Activated CD8-positive, alpha-beta memory T cell treated with anti-CD3 and anti-CD28 coated beads for 48 hours (primary cell): ENCODE results near the gene CCL17.

Experiments used
- DNase-seq, 3 experiments: peaks; one replicate each; pipeline ENCODE4 v3.0.0-alpha.2; 2020; ENCODE audit warnings: low read depth in 2 of 3, low spot score in 2 of 3

Gene CCL17

DNA sequence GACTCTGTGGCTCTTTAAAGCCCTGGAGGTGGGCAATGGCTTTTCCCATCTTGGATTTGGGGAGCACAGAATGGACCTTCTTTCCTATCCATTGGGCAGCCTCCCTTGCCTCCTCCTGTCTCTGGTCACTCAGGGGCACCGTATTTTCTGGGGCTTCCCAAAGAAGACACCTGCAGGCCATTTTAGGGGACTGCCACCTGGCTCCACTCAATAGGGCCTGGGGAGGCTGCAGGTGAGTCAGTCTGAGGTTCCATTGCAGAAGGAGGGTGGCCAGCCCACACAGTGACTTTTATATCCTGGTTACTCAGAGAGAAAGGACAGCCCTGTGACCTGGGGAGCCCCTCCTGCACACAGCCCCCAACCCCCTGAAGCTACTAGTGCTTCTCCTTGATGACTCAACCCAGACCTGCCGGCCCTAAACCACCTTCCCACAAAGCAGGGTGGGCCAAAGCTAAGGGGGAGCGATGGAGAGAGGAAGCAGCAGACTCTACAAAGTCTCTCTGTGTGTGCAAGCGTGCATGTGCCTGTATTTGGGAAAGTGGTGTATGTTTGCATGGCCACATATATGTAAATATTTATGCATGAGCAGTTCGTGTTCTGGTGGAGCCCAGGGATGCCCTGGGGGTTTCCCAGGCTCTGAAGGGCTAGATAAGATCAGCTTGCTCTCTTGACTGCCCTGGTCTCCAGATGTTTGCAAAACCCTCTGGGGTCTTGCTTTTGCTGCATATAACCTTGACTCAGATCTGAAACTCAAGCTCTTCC, 27.3 kb upstream of the CCL17 start:
- peak in 2 of 3 experiments; percentile 51 to 52 for DNase-seq

DNA sequence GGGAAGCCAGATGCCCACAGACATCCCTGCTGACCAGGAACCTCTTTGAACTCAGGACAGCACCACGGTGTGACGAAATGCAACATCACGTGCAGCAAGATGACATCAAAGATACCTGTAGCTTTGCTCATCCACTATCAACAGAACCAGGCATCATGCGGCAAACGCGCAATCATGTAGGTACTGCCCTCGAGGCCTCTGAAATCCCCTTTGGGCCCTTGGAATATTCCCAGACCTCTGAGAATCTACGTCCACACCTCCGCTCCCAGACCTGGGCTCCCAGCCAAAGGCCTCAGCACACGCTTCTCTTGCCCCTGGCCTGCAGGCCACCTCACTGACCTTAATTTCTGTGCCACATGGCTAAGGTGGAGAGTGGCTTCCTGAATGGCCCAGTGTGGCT, 25.0 kb upstream of the CCL17 start:
- no peak for DNase-seq

DNA sequence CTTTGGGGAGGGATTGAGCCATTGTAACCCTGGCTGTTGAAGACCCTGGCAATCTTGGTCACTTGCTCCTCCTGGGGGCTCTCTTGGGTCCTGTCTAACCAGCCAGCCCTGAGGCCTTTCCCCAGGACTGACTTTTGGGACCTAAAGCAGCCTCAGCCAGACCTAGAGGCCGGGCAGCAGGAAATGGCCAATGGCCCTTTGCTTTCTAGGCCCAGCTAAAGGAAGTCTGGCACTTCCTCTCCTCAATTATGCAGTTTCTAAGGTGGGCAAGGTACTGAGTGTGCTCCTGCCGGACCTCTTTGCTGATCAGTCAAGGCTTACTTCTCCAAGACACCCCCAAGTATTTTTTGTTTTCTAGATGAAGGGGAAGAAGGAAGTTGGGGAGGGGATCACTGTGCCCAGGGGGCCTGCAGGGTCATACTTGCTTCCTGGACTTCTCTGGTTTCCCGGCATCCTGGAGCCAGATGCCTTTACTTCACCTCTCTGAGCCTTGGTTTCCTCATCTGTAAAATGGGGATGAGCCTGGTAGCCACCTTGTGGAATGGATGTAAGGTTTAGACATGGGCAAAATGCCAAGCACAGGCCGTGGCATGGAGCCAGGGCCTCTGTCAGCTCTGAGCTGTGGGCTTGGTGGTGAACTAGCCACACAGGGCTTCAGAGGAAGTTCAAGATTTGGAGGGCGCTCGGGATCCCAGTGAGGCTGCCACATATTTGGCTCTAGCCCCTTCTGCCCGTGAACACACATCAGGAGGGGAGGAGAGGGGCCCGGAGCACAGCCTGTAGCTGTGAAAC, 23.7 kb upstream of the CCL17 start:
- DNase-seq, result no peak

DNA sequence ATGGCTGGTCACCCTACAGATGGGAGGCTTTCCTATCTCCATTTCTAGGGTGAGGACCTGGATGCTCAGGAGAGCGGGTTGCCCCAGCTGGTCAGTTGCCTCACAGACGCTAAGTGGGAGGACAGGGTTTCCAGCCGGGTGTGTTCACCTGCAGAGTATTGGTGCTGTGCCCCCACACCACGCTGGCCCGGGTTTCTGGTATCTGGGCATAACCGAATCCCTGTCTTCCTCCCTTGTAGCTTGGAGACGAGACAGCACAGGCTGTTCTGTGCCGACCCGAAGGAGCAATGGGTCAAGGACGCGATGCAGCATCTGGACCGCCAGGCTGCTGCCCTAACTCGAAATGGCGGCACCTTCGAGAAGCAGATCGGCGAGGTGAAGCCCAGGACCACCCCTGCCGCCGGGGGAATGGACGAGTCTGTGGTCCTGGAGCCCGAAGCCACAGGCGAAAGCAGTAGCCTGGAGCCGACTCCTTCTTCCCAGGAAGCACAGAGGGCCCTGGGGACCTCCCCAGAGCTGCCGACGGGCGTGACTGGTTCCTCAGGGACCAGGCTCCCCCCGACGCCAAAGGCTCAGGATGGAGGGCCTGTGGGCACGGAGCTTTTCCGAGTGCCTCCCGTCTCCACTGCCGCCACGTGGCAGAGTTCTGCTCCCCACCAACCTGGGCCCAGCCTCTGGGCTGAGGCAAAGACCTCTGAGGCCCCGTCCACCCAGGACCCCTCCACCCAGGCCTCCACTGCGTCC, 22.6 kb upstream of the CCL17 start:
- DNase-seq, result no peak

DNA sequence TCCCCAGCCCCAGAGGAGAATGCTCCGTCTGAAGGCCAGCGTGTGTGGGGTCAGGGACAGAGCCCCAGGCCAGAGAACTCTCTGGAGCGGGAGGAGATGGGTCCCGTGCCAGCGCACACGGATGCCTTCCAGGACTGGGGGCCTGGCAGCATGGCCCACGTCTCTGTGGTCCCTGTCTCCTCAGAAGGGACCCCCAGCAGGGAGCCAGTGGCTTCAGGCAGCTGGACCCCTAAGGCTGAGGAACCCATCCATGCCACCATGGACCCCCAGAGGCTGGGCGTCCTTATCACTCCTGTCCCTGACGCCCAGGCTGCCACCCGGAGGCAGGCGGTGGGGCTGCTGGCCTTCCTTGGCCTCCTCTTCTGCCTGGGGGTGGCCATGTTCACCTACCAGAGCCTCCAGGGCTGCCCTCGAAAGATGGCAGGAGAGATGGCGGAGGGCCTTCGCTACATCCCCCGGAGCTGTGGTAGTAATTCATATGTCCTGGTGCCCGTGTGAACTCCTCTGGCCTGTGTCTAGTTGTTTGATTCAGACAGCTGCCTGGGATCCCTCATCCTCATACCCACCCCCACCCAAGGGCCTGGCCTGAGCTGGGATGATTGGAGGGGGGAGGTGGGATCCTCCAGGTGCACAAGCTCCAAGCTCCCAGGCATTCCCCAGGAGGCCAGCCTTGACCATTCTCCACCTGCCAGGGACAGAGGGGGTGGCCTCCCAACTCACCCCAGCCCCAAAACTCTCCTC, 21.9 kb upstream of the CCL17 start:
- DNase-seq, result no peak

DNA sequence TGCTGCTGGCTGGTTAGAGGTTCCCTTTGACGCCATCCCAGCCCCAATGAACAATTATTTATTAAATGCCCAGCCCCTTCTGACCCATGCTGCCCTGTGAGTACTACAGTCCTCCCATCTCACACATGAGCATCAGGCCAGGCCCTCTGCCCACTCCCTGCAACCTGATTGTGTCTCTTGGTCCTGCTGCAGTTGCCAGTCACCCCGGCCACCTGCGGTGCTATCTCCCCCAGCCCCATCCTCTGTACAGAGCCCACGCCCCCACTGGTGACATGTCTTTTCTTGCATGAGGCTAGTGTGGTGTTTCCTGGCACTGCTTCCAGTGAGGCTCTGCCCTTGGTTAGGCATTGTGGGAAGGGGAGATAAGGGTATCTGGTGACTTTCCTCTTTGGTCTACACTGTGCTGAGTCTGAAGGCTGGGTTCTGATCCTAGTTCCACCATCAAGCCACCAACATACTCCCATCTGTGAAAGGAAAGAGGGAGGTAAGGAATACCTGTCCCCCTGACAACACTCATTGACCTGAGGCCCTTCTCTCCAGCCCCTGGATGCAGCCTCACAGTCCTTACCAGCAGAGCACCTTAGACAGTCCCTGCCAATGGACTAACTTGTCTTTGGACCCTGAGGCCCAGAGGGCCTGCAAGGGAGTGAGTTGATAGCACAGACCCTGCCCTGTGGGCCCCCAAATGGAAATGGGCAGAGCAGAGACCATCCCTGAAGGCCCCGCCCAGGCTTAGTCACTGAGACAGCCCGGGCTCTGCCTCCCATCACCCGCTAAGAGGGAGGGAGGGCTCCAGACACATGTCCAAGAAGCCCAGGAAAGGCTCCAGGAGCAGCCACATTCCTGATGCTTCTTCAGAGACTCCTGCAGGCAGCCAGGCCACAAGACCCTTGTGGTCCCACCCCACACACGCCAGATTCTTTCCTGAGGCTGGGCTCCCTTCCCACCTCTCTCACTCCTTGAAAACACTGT, 21.0 kb upstream of the CCL17 start:
- DNase-seq, result no peak

DNA sequence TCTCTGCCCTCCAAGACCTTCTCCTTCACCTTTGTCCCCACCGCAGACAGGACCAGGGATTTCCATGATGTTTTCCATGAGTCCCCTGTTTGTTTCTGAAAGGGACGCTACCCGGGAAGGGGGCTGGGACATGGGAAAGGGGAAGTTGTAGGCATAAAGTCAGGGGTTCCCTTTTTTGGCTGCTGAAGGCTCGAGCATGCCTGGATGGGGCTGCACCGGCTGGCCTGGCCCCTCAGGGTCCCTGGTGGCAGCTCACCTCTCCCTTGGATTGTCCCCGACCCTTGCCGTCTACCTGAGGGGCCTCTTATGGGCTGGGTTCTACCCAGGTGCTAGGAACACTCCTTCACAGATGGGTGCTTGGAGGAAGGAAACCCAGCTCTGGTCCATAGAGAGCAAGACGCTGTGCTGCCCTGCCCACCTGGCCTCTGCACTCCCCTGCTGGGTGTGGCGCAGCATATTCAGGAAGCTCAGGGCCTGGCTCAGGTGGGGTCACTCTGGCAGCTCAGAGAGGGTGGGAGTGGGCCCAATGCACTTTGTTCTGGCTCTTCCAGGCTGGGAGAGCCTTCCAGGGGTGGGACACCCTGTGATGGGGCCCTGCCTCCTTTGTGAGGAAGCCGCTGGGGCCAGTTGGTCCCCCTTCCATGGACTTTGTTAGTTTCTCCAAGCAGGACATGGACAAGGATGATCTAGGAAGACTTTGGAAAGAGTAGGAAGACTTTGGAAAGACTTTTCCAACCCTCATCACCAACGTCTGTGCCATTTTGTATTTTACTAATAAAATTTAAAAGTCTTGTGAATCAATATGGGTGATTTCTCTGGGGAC, 20.1 kb upstream of the CCL17 start:
- DNase-seq, result no peak

DNA sequence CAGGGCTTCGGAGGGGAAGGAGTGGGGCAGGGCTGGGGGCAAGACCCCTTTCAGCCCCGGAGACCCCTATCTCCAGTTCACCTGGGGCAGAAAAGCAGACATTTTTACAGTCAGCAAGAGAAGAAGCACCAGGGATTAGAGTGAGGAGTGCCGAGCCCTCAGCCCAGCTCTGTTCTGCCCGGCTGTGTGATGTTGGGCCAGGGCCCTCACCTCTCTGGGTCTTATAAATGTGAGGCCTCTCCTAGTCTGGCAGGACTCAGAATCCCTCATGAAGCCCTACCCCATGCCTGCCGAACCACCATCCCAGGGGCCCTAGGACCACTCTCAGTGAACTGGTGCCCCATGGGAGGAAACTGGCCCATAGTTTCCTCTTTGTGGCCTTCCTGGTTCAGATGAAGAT, 19.5 kb upstream of the CCL17 start:
- DNase-seq, result no peak

DNA sequence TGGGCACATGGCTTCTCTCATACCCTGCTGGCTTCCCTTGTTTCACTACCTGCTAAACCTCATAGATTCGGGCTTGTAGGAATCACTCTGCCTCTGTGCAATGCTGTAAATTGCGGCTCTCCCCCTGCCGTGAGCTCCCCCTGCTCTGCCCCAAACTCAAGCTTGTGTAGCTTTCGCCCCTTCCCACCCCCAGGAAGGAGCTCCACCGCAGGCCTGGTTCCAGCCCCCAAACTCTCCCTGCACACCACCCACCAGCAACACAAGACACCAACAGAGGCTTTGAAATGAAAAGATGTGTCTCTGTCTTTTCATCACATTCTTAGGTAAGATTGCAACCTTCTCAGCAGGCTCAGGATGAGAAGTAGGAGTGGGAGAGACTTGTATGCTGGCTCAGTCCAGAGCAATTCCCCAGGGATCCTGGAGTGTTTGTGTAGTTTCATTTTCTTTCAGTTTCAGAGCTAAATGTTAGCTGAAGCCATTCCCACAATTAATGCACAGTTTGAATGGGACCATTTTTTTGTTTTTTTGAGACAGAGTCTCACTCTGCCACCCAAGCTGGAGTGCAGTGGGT, 18.1 kb upstream of the CCL17 start:
- DNase-seq, result no peak

DNA sequence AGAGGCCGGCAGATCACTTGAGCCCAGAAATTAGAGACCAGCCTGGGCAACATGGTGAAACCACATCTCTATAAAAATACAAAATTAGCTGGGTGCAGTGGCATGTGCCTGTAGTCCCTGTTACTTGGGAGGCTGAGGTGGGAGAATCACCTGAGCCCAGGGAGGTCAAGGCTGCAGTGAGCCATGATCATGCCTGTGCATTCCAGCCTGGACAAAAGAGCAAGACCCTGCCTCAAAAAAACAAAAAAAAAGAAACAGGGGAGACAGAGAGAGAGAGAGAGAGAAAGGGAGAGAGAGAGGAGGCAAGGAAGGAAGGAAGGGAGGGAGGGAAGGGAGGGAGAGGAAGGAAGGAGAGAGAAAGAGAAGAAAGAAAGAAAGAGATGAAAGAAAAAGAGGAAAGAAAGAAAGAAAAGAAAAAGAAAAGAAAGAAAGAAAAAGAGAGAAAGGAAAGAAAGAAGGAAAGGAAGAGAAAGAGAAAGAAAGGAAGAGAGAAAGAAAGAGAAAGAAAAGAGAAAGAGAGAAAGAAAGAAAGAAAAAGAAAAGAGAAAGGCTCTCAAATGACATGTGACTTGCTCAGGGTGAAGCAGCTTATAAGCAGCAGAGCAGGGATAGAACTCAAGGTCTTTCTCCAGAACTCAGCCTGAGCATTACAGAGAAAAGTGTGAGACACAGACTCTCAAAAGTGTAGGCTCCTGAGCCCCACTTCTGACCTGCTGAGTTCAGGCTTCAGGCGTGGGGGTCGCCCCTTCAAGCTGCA, 16.8 kb upstream of the CCL17 start:
- no peak for DNase-seq

DNA sequence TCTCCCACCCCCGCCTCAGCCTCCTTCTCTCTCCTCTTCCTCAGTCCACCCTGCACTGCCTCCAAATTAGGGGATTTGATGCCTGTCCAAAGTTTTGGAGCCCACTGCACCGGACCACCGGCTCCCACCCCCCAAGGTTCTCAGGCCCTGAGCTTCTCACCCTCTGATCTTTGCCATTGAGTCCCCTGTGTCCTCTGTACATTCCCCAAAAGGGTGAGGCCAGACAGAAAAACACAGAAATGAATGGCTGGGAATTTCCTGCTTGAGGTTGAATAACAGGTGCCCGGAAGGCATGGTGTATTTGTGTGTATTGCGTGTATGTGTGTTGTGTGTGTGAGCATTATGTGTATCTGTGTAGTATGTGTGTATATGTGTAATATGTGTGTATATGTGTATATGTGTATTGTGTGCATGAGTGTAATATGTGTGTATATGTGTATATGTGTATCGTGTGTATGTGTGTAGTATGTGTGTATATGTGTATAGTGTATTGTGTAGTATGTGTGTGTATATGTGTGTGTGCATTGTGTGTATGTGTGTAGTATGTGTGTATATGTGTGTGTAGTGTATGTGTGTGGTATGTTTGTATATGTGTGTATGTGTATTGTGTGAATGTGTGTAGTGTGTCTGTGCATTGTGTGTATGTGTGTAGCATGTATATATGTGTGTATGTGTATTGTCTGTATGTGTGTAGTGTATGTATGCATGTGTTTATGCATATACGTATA, 16.0 kb upstream of the CCL17 start:
- no peak for DNase-seq

DNA sequence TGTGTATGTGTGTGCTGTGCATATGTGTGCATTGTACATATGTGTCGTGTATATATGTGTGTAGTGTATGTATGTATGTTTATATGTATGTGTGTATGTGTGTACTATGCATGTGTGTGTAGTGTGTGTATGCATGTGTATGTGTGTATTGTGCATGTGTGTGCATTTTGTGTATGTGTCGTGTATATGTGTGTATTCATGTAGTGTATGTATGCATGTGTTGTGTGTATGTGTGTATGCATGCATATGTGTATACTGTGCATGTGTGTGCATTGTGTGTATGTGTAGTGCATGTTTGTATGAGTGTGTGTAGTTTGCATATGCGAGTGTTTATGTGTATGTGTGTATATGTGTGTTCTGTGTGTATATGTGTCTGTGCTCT, 15.5 kb upstream of the CCL17 start:
- DNase-seq, result no peak

DNA sequence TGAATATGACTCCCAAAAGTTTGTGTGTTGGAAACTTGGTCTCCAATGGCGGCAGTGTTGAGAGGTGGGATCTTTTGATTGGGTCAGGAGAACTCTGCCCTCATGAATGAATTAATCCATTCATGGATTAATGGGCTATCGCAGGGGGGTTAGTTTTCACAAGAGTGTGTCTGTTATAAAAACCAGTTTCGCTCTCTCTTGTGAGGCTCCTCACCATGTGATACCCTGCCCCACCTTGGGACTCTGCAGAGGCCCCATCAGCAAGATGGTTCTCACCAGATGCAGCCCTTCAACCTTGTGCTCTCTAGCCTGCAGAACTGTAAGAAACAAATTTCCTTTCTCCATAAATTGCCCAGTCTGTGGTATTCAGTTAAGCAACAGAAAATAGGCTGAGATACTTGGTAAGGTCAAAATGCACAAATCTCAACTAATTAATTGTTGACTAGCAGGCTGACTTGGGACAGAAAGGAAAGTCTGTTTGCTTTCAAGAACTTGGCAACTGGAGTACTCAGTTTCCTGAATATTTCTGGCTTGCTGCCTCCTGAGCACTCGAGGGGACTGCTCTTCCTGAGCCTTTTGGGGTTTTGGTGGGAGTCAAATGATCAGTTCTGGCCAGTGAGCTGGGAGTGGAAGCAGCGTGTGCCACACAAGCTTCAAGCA, 13.8 kb upstream of the CCL17 start:
- no peak for DNase-seq

DNA sequence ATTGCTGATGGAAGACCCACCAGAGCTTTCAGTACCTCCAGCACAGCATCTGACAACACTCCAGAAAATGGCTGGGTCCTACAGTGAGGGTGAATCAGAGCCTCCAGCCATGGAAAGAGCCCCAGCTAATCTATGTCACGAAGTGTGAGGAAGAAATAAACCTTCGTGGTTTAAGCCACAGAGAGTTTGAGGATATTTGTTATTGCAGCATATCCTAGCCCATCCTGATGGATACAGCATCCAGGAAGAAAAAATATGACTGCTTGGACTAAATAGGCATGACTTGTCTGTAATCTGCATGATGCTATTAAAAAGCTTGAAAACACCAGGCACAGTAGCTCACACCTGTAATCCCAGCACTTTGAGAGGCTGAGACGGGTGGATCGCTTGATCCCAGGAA, 13.3 kb upstream of the CCL17 start:
- DNase-seq, result no peak

DNA sequence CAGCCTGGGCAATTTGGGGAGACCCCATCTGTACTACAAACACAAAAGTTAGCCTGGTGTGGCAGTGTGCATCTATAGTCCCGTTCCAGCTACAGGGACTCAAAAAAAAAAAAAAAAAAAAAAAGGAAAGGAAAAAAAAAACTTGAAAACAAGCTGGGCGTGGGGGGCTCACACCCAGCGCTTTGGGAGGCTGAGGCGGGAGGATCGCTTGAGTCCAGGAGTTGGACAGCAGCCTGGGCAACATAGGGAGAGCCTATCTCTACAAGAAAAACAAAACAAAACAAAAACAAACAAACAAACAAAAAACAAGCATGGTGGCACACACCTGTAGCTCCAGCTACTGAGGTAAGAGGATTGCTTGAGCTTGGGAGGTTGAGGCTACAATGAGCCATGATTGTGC, 12.9 kb upstream of the CCL17 start:
- DNase-seq, result no peak

DNA sequence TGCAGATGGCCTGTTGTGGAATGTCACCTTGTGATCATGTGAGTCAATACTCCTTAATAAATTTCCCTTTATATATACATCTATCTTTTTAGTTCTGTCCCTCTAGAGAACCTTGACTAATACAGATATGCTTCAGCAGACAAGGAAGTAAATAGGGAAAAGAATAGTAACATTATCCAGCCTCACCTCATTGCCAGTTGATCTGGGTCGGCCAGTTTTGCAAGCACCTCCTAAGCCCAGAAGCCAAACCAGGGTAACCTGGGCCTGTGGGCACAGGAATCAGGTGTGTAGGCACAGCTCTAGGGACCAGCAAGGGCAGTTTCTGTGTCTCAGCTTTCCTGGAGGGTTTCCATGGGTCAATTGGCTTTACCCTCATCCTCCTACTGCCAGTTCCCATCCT, 11.9 kb upstream of the CCL17 start:
- no peak for DNase-seq

DNA sequence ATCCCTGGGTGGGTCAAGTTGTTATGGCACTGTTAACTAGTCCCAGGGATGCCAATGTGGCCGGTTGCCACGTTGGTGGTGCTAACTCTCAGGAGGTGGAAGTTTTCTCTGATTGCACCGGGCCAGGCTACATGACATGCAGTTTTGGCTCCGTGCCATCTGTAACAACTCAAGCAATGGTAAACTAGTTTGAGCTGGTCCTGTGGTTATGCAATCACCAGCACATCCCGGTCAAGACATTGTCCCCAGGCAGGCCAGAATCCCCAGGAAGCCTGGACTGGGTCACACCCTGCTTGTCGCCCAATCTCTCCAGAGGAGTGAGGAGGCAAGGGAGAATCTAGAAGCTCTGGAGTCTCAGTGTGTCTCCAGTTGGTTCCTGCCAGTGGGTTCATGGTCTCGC, 10.1 kb upstream of the CCL17 start:
- DNase-seq, result no peak
